ENCODE results near the gene ZNF789.

The ZNF789 gene

DNA sequence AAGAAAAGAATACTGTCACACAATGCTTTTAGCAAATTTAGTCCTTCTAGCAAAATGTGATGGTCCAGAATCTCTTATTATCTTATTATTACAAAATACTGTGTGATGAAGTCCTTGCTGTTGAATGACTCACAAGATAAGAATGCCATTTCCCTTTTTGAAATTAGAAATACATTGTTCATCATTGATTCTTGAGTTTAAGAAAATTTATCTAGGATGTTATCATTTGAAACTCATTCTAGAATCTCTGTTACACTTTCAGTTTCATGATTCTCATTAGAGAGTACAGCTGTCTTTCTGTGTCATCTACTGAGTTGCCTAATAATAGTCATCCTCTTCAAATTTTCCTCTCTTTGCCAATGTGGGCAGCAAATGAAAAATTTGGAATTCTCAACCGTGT lies 41.4 kb downstream of the ZNF789 start:
- DNase-seq = peak; percentile 80

GRCh38 chr7:99521399-99521798 lies 48.7 kb downstream of the ZNF789 start:
- no peak for DNase-seq

- DNase-seq = peak; percentile 40
These were observed 53.2 kb downstream of the ZNF789 start for GRCh38 chr7:99525713-99526440.

- DNase-seq = no peak
These were observed 58.7 kb downstream of the ZNF789 start for GRCh38 chr7:99531354-99531765.

GRCh38 chr7:99535667-99536066 lies 63.0 kb downstream of the ZNF789 start:
- no peak for DNase-seq

Measured in inflammatory macrophage treated with lipopolysaccharide for 4 hours (primary cell).